HL-60 (cell line): Measurements from ENCODE around the gene GJB1.

Experiments
- DNase-seq, 2 experiments: peaks; one replicate each; pipeline ENCODE4 v3.0.0-alpha.2; 2010 to 2020; ENCODE audit warnings: low read depth in 1 of 2, low spot score in 1 of 2
- H3K27ac ChIP-seq: fragments of 250-450 bp; sonication (Bioruptor Pico); replicated peaks from 2 replicates; pipeline ENCODE4 v1.5.1; 2020; ENCODE audit warnings: mild to moderate bottlenecking, moderate library complexity
- H3K27me3 ChIP-seq: fragments of 250-450 bp; sonication (Bioruptor Pico); 2 replicates; pipeline ENCODE4 v1.5.1; 2021; ENCODE audit warnings: mild to moderate bottlenecking, moderate library complexity; ENCODE audit not compliant: insufficient read depth, poor library complexity, severe bottlenecking
- H3K4me3 ChIP-seq: replicated peaks from 2 replicates; pipeline ENCODE4 v1.5.1; 2011; ENCODE audit warnings: mild to moderate bottlenecking, control low read depth, low read length; ENCODE audit not compliant: insufficient read depth
- CTCF ChIP-seq: IDR thresholded peaks from one replicate; pipeline ENCODE4 v1.5.1; 2011; ENCODE audit warnings: low read length, control low read depth, inconsistent platforms; ENCODE audit not compliant: insufficient read depth
- GABPA ChIP-seq: IDR thresholded peaks from 2 replicates; pipeline ENCODE4 v1.6.1; 2012; ENCODE audit warnings: low read depth
- POLR2AphosphoS5 ChIP-seq: IDR thresholded peaks from 2 replicates; pipeline ENCODE4 v1.6.1; 2012; ENCODE audit warnings: low read depth
- REST ChIP-seq: IDR thresholded peaks from 2 replicates; pipeline ENCODE4 v1.6.1; 2012; ENCODE audit warnings: low read depth; ENCODE audit not compliant: insufficient replicate concordance
- SPI1 ChIP-seq: IDR thresholded peaks from 2 replicates; pipeline ENCODE4 v1.6.1; 2012; ENCODE audit warnings: low read depth, mild to moderate bottlenecking, borderline replicate concordance

The GJB1 gene

GRCh38 chrX:71195964-71196649, 26.9 kb upstream of the GJB1 start:
- DNase-seq: no peak
- TF ChIP-seq GABPA: no peak
- TF ChIP-seq CTCF: no peak
- no peak for TF ChIP-seq POLR2AphosphoS5
- TF ChIP-seq SPI1: no peak
- no peak for TF ChIP-seq REST
- H3K27ac ChIP-seq: no peak overlapping the region

GRCh38 chrX:71198066-71198465, 25.0 kb upstream of the GJB1 start:
- no peak for TF ChIP-seq GABPA
- TF ChIP-seq REST: no peak
- peak; percentile 87 for TF ChIP-seq SPI1
- no peak for TF ChIP-seq CTCF
- TF ChIP-seq POLR2AphosphoS5: no peak
- peak overlapping the region; percentile 84 for H3K27ac ChIP-seq

More at GRCh38 chrX:71195964-71196649, 26.9 kb upstream of the GJB1 start:
- no peaks in the 10 kb centered on the region for H3K27me3 ChIP-seq
- H3K4me3 ChIP-seq: peak overlapping the region; percentile 51

GRCh38 chrX:71199252-71200008, 23.6 kb upstream of the GJB1 start:
- Histone ChIP-seq H3K4me3 (no peak overlapping the region), H3K27ac (no peak overlapping the region), H3K27me3 (no peaks in the 10 kb centered on the region)
- no peak for DNase-seq
- no peak for TF ChIP-seq REST

More at GRCh38 chrX:71198066-71198465, 25.0 kb upstream of the GJB1 start:
- Histone ChIP-seq H3K4me3 (peak overlapping the region; percentile 51), H3K27me3 (no peaks in the 10 kb centered on the region)
- peak in 1 of 2 experiments; percentile 57 for DNase-seq
